GM18498 (cell line): ENCODE measurements around the gene FAM234B.
"Not testable (repeated sequence)": the region's sequence is repeated elsewhere in the genome, so short reads cannot be mapped to it uniquely, and the experiment has no call there.

ENCODE experiments used
- ATAC-seq: cut with Tn5 transposase; IDR thresholded peaks from one replicate; pipeline ENCODE4 v1.9.1; 2021; ENCODE audit warnings: mild to moderate bottlenecking, moderate library complexity; ENCODE audit not compliant: unreplicated experiment

FAM234B gene

GRCh38 chr12:13022851-13023271, 21.3 kb upstream of the FAM234B start:
- no peak for ATAC-seq

DNA sequence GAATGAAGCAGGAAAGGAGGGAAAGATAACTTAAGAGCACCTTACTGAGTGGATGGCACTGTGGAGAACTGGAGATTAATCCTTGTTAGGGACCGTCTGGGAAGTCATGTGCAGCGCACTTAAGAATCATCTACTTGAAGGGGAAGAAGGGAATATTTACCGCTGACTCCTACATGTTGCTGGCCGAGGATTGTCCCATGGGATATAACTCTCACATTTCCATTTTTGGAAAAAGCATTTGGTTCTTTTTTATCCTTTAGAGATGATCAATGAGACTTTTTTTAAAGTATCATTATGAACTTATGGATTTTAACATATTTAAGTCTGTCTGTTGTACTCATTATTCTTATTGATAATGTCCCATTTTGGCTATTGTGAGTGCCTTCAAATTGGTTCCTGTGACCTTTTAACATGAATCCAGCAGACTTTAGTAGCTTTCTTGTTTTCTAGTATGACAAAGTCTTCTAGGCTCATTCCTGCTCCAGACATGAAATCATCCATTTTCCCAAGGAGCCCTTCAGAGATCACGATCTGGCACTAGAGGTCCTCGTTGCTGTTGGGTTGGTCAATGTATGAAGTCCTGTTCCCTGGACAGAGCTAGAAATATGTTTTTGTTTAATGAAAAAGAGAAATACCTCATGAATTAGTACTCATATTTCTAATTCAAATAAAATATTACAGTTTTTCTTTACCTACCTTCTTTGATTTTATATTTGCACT, 20.2 kb upstream of the FAM234B start:
- no peak for ATAC-seq

DNA sequence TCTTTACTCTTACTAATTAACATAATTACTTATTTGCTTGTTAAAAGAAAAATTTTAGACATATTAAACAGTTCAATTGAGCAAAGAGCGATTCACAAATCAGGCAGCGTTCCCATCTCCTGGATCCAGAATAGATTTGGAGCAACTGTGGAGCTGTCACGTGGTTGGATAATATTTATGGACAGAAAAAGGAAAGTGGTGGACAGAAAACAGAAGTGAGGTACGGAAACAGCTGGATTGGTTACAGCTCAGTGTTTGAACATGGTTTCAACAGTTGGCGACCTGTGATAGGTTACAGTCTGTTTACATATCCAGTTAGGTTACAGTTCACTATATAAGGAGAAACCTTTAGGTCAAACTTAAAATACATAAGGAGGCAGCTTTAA, 19.7 kb upstream of the FAM234B start:
- ATAC-seq: no peak

- ATAC-seq: no peak
Observed at GRCh38 chr12:13026286-13026685, 17.9 kb upstream of the FAM234B start.

GRCh38 chr12:13027032-13027431, 17.1 kb upstream of the FAM234B start:
- ATAC-seq: no peak

- ATAC-seq: no peak
Observed at GRCh38 chr12:13027508-13027907, 16.7 kb upstream of the FAM234B start.

- no peak for ATAC-seq
Observed at GRCh38 chr12:13028825-13029570, 15.2 kb upstream of the FAM234B start.

DNA sequence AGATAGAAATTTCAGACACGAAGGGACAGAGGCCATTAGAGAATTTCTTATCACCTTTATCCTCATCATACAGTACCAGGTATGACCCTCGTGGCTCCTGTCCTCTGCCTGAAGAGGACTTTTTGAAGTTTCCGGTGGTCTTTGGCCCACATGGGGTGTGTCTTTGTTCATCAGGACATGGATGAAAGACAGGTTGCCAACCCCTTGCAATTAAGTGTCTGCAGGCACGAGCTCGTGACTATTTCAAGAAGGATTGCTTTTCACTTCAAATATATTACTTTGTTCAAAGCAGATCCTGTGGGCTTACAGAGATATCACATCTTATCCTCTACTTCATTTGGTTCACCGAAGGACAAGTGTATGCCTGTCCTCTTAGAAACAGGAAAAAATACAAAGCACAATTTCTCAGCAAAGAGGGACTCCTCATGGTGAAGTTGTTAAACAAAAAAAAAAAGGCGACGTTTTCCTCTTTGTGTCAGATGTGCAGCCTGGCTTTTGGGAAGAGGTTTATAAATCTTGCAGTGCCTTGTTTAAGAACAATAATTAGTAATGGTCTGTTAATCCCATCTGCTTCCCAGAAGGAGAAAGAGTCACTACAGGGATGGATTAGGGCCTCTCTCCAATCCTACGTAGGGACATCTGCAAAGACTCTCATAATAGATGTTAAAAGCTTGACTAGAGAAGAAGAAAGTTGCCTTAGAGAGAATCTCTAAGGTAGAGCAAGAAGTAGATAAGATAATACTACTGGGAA, 13.5 kb upstream of the FAM234B start:
- no peak for ATAC-seq

- no peak for ATAC-seq
Observed at GRCh38 chr12:13032164-13032563, 12.0 kb upstream of the FAM234B start.

DNA sequence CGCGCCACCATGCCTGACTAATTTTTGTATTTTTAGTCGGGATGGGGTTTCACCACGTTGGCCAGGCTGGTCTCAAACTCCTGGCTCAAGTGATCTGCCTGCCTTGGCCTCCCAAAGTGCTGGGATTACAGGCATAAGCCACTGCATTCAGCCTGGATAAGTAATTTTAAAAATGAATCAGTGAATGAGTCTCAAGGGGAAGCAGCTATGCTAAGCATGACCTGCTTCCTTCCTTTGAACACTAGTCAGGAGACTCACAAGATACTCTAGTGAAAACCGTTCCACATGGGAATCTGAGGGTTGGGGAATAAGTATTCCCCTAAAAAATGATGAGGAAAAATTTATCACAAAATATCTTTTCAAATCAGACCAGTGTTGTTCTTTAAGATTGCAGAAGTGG, 10.7 kb upstream of the FAM234B start:
- ATAC-seq: no peak

DNA sequence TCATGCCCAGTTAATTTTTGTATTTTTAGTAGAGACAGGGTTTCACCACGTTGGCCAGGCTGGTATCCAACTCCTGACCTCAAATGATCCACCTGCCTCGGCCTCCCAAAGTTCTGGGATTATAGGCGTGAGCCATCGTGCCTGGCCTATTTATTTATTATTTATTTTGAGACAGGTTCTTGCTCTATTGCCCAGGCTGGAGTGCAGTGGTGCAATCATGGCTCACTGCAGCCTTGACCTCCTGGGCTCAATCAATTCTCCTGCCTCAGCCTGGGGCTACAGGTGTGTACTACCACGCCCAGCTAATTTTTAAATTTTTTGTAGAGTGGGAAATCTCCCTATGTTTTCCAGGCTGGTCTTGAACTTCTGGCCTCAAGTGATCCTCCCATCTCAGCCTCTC, 8.8 kb upstream of the FAM234B start:
- not testable (repeated sequence) for ATAC-seq

GRCh38 chr12:13036881-13037280, 7.3 kb upstream of the FAM234B start:
- ATAC-seq: no peak

GRCh38 chr12:13038491-13039161, 5.6 kb upstream of the FAM234B start:
- ATAC-seq: no peak

DNA sequence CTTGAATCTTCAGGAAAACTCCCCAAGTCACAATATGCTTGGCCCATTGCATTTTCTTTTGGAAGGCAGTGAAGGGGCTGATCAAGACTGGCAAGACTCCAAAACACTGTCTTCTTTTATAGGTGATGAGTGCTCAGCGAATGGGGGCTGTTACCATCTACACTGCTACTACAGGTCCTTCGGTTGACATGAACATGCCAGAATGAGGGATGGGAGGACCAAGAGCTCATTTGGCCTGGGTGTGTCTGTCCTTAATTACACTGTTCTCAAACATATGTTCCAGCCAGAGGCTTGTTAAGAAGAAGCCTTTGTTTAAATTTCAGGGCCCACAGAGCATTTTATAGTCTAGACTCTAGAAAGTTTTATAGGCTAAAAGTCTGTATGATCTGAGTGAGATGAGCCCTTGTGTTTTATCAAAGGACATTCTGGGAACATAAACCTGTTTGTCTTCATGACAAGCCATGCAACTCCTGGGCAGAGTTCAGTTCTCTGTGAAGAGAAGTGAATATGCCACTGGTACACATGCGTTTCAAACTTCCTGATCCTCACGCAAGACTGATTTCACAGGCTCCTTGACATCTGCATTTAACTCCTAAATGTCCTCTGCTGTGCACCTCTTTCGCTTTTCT, 4.7 kb upstream of the FAM234B start:
- ATAC-seq: no peak

DNA sequence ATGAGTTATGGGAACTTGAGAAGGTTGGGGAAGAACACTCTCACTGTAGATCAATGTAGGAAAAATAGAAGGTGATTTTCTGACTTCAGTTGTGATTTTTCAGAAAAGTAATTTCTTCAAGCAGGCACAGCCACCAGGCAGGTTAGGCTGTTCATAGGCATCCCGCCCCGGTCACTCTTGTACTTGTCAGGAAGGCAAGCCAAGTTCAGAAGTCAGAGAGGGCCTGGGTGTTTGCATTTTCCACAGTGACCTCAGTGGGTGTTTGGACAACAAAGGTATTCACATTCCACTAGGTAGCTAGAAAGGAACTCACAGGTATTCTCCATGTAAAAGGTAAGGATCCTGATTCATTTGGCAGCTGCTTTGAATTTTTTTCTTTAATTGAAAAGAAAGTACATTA, 3.0 kb upstream of the FAM234B start:
- no peak for ATAC-seq

DNA sequence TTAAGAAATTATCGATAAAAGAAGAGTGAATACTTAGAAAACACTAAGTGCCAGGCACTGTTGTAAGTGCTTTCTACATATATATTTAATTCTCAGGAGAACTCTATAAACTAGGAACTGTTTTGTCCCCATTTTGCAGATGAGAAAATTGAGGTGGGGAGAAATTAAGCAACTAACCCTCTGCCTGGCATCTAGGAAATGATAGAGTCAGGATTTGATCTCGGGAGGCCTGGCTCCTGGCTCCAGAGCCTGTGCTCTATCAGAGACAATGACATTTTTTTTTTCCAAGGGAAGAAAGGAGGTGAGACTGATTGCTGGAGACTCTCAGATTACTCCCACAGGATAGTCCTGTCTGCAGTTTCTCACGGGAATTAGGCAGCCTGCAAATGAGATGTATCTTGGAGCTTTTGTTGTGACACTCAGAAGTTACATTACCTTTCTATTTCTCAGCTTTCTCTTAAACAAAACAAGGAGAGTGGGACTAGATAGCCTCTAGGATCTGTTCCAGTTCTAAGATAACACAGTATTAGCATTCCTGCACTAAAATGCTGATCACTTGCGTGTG, 1.4 kb upstream of the FAM234B start:
- no peak for ATAC-seq

GRCh38 chr12:13044906-13045299, 722 bp downstream of the FAM234B start:
- ATAC-seq: no peak

- ATAC-seq: no peak
Observed at GRCh38 chr12:13045816-13046215, 1.6 kb downstream of the FAM234B start.

- no peak for ATAC-seq
Observed at GRCh38 chr12:13046964-13047363, 2.8 kb downstream of the FAM234B start.

- no peak for ATAC-seq
Observed at GRCh38 chr12:13049816-13050215, 5.6 kb downstream of the FAM234B start.
